ES-I3 (cell line): Measurements from ENCODE around the gene CRACDL.

Experiments used
- H3K36me3 ChIP-seq: 2 replicates; pipeline ENCODE4 v1.6.1; 2013; ENCODE audit warnings: mild to moderate bottlenecking, low read length, control low read depth, moderate library complexity; ENCODE audit not compliant: insufficient read depth
- H3K4me1 ChIP-seq: 2 replicates; pipeline ENCODE4 v1.6.1; 2013; ENCODE audit warnings: mild to moderate bottlenecking, control low read depth, low read length; ENCODE audit not compliant: insufficient read depth
- H3K9ac ChIP-seq: 2 replicates; pipeline ENCODE4 v1.6.1; 2013; ENCODE audit warnings: low read depth, mild to moderate bottlenecking, low read length, moderate library complexity
- H3K9me3 ChIP-seq: 2 replicates; pipeline ENCODE4 v1.6.1; 2013; ENCODE audit warnings: mild to moderate bottlenecking, low read length, moderate library complexity; ENCODE audit not compliant: control insufficient read depth, insufficient read depth

Gene CRACDL

DNA sequence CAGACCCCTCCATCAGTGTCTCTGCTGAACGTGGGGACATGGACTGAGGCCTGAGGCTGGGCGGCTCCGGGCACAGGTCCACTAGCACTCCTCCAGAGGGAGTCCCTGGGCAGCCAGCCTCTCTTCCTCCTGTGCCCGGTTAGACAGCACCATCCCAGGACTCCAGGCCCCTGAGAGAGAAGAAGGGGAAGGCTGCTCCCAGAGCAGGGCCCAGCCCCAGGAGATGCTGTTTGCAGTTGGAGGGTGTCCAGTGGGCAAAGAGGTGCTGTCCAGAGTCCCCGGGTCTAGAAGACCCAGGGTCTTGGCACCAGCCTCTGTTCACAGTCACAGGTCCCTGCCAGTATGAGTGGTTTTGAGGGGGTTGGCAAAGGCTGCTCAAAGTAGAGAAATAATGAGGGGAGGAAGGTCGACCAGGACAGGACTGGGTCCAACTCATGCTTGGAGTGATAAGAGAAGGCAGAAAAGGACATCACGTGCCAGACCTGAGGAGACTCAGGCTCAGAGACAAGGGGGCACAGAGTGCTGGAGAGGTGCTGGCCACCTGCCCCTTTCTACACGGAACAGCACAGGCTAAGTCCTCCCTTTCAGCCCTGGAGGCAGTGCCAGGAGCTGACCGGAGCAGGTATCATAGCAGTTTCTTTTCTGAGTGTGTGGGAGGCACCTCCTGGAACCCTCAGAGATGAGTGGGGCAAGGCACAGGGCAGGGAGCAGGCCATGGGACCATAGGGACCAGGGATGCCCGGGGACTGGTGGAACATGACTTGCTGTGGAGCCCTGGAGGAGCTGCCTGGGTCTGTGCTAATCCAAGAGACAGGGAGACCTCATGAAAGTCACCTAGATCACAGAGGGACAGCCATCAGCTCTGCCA is 21.1 kb downstream of the CRACDL start:
- Histone ChIP-seq H3K4me1 (peaks cover 8% of the 10 kb centered on the region), H3K9ac (no peak overlapping the region), H3K36me3 (no peaks in the 10 kb centered on the region), H3K9me3 (no peaks in the 10 kb centered on the region)

DNA sequence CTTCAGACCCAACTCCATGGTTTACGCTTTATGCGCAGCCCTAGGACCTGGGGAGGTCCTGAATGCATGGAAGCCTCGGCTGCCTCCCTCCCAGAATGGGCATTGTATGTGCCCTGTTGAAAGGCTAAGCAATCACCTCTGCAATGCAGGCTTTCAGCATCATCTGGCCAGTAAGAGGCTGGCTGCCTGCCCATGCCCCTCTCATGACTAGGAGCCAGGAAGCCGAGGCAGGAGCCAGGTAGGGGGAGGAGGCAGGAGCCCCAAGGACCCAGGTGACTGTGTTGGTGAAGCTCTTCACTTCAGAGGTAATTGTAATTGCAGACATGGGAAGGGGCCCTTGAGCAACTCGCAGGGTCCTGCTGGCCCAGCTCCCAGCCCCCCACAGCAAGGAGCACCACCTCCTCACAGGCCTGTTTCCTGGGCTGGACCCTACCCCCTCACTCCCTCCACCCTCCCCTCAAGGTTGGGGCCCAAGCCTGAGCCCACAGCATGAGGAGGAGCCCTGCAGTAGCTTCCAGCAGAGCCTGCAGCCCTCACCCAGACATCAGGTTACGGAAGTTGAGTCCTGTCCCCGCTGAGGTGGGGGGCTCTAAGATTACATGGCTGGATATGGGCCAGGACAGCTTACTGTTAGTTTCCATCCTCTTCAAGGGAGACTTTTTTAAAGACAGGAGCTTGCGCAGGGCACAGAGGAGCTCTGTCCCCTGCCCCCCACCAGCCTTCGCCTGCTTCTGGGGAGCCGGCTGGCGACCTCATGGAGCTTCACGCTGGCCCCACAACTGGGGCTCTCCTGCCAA is 21.9 kb downstream of the CRACDL start:
- H3K36me3 ChIP-seq, result no peaks in the 10 kb centered on the region
- no peak overlapping the region for H3K9ac ChIP-seq
- peaks cover 11% of the 10 kb centered on the region for H3K4me1 ChIP-seq
- H3K9me3 ChIP-seq, result no peaks in the 10 kb centered on the region

DNA sequence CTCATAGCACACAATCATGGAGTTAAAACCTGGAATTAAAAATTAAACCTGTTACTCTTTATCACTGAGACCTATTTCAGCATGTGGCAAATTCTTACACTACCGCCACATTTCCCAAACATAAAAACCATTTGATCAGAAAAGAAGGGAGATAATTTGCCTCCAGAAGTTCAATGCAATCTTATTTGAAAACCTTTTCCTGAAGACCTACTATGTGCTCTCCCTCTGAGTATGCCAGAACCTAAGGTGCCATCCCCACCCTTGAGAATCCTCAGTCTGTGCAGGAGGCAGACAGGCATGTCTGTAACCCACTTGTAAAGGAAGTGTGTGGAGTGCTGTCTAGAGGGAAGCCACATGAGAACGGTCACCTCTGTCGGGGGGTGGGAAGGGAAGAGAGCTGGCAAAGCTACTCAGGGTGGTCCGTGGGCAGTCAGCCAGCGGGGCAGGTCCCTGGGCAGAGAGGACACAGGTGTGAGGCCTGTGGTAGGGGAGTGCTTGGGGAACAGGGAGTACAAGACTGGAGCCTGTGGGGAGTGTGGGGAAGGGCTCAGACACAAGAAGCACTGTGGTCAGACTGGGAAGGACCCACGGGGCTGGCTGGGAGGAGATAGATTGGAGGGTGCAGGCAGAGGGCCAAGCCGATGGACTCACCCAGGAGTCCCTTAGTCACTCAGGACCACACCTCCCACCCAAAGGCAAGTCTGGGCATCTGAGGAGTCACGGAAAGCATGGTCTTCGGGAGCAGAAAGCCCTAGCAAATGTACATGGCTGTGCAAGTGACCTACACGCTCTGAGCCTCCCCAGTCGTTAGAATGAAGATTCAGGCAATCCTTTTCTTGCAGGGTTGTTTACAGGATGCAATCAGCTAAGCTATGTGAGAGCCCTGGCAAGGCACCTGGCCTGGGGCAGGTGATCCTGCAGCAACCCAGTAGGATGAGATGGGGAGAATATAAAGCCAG is 22.8 kb downstream of the CRACDL start:
- Histone ChIP-seq H3K9me3 (no peaks in the 10 kb centered on the region), H3K36me3 (no peaks in the 10 kb centered on the region), H3K9ac (no peak overlapping the region), H3K4me1 (peaks cover 19% of the 10 kb centered on the region)

DNA sequence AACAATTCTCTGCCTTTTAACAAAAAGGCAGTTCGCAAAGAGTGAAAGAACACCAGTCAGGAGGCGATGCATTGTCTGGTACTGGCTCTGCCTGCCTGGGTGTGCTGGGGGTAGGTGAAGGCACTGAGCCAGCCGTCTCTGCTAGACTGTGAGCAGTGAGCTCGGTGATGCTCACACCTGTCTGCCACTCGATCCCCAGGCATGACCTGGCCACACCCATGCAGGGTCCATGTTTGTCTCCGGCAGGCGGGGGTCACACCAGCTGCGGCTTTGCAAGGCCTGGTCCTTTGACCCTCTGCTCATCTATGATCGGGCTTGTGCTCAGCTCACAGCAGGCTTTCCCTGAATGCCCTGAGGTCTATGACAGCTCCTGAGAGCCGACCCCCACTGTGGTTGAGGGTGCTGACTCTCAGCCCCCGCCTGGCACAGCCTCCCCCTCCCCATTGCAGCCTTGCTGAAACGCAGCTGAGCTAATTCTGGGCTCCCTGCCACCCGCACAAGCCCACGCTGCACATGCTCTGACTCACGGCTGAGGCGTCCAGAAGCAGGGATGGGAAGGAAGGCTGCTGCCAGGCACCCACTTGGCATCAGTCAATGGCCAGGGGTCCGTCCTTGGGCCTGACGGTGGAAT is 23.7 kb downstream of the CRACDL start:
- H3K9me3 ChIP-seq, result no peaks in the 10 kb centered on the region
- no peaks in the 10 kb centered on the region for H3K36me3 ChIP-seq
- H3K4me1 ChIP-seq, result peaks cover 20% of the 10 kb centered on the region
- no peak overlapping the region for H3K9ac ChIP-seq

- Histone ChIP-seq H3K4me1 (peaks cover 15% of the 10 kb centered on the region), H3K9me3 (no peaks in the 10 kb centered on the region), H3K36me3 (no peaks in the 10 kb centered on the region), H3K9ac (no peak overlapping the region)
These were observed 24.5 kb downstream of the CRACDL start for GRCh38 chr2:98911376-98912154.

DNA sequence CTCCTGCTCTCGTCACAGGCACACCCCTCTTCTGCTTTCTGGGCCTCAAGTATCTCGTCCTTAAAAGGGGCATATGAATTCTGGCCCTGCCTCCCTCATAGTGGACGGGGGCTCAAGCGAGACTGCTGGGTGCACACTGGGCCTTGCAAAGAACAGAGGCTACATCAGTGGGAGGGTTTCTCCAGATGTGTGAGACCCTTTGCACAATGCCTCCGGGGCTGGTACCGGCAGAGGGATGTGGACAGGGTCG is 25.0 kb downstream of the CRACDL start:
- H3K36me3 ChIP-seq, result no peaks in the 10 kb centered on the region
- H3K9ac ChIP-seq, result no peak overlapping the region
- no peaks in the 10 kb centered on the region for H3K9me3 ChIP-seq
- H3K4me1 ChIP-seq, result peaks cover 15% of the 10 kb centered on the region

- H3K4me1 ChIP-seq, result peaks cover 15% of the 10 kb centered on the region
These were observed 25.5 kb downstream of the CRACDL start for GRCh38 chr2:98910349-98911125.

DNA sequence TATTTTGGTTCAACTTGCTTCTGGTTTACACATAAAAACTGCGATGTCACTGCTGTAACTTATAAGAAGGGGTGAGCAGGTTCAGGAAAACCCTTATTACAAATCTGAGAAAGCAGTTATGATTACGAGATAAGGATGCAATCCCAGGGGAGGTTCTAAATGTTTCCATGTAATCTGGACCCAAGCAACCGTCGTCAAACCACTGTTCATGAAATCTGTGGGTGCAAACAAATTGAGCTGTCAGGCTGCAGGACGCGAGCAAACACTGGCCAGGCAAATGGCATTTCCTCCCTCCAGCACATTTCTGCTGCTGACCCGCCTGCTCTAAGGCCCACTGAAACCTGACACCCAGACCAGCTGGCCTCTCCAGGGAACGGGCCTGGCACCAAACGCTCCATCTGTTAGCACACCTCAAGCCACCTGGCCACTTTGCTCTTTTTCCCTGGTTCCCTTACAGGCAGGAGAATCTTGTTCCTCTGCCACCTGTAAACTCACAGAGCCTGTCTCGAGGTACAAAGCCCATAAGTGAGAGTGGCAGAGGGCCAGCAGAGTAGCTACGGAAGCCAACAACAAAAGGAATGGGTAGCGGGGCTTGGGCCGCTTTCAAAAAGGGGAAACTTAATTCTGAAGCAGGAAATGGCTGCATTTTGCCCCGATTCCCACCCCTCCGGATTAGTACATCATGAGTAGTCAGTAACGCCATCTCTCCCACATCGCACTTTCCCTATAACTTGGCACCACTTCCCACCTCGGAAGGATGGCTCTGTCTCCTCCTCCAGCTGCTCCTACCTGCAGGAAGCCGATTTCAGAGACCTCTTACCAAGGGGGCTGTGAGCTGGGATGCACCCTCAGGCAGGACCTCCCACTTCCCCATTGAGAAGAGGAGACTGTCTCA is 26.5 kb downstream of the CRACDL start:
- Histone ChIP-seq H3K9ac (no peak overlapping the region), H3K9me3 (no peaks in the 10 kb centered on the region), H3K4me1 (peaks cover 15% of the 10 kb centered on the region), H3K36me3 (no peaks in the 10 kb centered on the region)

More at GRCh38 chr2:98910349-98911125, 25.5 kb downstream of the CRACDL start:
- Histone ChIP-seq H3K9ac (no peak overlapping the region), H3K9me3 (no peaks in the 10 kb centered on the region), H3K36me3 (no peaks in the 10 kb centered on the region)

GRCh38 chr2:98908931-98909316 is 27.1 kb downstream of the CRACDL start:
- H3K4me1 ChIP-seq, result peaks cover 20% of the 10 kb centered on the region
- no peak overlapping the region for H3K9ac ChIP-seq
- no peaks in the 10 kb centered on the region for H3K36me3 ChIP-seq
- no peaks in the 10 kb centered on the region for H3K9me3 ChIP-seq

- no peaks in the 10 kb centered on the region for H3K9me3 ChIP-seq
- H3K9ac ChIP-seq, result no peak overlapping the region
- peaks cover 18% of the 10 kb centered on the region for H3K4me1 ChIP-seq
- no peaks in the 10 kb centered on the region for H3K36me3 ChIP-seq
These were observed 27.8 kb downstream of the CRACDL start for GRCh38 chr2:98907966-98908905.

GRCh38 chr2:98907385-98907784 is 28.6 kb downstream of the CRACDL start:
- H3K9ac ChIP-seq, result no peak overlapping the region
- peaks cover 18% of the 10 kb centered on the region for H3K4me1 ChIP-seq

More at GRCh38 chr2:98907385-98907784, 28.6 kb downstream of the CRACDL start:
- Histone ChIP-seq H3K36me3 (no peaks in the 10 kb centered on the region), H3K9me3 (no peaks in the 10 kb centered on the region)
